OCI-LY3 (cell line): ENCODE results near the gene PRKCQ.

ENCODE experiments used
- CTCF ChIP-seq: fragments of 200-600, 300-600 bp; sonication (generic); IDR thresholded peaks from 2 replicates; pipeline ENCODE4 v1.5.1; 2014; ENCODE audit warnings: antibody characterized with exemption, low read length, low read depth
- EZH2phosphoT487 ChIP-seq: fragments of 200-600 bp; shearing (Covaris generic); IDR thresholded peaks from 2 replicates; pipeline ENCODE4 v1.6.1; 2018; ENCODE audit warnings: antibody characterized with exemption, mixed run types, low read depth

GRCh38 chr10:6562221-6562620 is 17.9 kb downstream of the PRKCQ start:
- TF ChIP-seq CTCF = no peak
- no peak for TF ChIP-seq EZH2phosphoT487
